DND-41 (cell line): ENCODE measurements around the gene C1orf198.

Source experiments
- EZH2 ChIP-seq: IDR thresholded peaks from 3 replicates; pipeline ENCODE4 v1.6.1; 2012; ENCODE audit warnings: borderline replicate concordance, low read depth, mild to moderate bottlenecking, moderate library complexity, low read length, inconsistent platforms; ENCODE audit not compliant: severe bottlenecking
- TF ChIP-seq, protein P1 (sequence below): IDR thresholded peaks from 2 replicates; pipeline ENCODE4 v1.5.1; 2012; ENCODE audit warnings: borderline replicate concordance, low read length, moderate library complexity, mild to moderate bottlenecking; ENCODE audit not compliant: poor library complexity, severe bottlenecking; ENCODE audit errors: extremely low read depth

DNA sequence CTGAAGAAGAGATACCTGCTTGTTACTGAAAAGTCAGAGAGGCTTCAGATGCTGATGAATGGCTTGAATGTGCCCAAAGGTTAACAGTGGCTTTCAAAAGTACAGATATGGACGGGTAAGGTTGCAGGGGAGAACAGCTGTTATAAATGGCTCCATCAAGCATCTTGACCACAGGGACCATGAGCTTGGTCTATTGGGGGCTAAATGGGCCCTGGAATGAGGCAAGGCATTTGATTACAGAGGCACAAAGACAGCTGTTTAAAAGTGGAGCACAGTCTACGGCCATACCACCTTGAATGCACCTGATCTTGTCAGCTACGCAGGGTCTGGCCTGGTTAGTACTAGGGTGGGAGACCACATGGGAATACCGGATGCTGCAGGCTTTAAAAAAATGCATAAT lies 48.3 kb downstream of the C1orf198 start:
- TF ChIP-seq, protein P1, sequence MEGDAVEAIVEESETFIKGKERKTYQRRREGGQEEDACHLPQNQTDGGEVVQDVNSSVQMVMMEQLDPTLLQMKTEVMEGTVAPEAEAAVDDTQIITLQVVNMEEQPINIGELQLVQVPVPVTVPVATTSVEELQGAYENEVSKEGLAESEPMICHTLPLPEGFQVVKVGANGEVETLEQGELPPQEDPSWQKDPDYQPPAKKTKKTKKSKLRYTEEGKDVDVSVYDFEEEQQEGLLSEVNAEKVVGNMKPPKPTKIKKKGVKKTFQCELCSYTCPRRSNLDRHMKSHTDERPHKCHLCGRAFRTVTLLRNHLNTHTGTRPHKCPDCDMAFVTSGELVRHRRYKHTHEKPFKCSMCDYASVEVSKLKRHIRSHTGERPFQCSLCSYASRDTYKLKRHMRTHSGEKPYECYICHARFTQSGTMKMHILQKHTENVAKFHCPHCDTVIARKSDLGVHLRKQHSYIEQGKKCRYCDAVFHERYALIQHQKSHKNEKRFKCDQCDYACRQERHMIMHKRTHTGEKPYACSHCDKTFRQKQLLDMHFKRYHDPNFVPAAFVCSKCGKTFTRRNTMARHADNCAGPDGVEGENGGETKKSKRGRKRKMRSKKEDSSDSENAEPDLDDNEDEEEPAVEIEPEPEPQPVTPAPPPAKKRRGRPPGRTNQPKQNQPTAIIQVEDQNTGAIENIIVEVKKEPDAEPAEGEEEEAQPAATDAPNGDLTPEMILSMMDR = no peak
- no peak for TF ChIP-seq EZH2
